Activated CD4-positive, alpha-beta T cell treated with anti-CD3 and anti-CD28 coated beads, Interleukin-2, amount 50 U/mL, for 4 hours (primary cell): ENCODE data around the gene TUBA3C.
"Not testable (repeated sequence)": the region's sequence is repeated elsewhere in the genome, so short reads cannot be mapped to it uniquely, and the experiment has no call there.

Source experiments
- DNase-seq, 2 experiments: peaks; one replicate each; pipeline ENCODE4 v3.0.0-alpha.2; 2020

Gene TUBA3C

DNA sequence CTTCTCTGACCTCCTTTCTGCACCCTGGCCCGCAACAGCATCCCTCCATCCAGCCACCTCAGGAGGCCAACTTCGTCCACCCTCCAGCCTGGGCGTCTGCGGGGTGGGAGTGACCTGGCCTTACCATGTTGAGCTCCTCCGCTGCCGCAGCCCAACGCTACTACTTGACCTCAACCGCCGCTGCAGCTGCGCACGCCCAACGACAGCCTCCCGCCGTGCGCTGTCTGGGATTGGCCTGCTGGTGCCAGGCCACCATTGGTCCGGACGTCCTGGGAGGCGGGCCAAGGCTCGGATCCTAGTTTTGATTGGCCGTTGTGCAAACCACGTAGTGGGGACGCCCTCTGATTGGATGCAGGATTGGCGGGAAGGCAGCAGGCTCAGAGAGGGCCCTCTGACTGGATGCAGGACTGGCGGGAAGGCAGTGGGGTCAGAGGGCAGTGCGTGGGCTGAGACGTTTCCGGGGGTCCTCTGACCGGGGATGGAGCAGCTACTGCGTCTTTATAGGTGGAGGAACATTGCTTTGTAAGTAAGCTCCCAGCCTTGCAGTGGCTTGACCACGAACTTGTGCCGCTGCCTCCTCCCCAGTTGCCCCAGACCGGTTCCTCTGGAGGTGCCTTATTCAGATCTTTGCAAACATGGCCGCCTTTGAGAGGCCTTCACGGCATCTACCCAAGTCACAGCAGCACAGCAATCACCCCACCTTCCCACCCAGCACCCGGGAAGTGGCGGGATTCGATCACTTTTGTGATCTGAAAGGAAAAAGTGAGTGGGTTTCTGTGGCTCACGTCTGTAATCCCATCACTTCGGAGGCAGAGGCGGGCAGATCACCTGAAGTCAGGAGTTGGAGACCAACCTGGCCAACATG is at the start of gene TUBA3C:
Gene TUBA3C (minus strand): TSS at position 204 of the 865 bp plus-strand sequence. CDS start 77 bp downstream, at position 127.
- DNase-seq = no peak

DNA sequence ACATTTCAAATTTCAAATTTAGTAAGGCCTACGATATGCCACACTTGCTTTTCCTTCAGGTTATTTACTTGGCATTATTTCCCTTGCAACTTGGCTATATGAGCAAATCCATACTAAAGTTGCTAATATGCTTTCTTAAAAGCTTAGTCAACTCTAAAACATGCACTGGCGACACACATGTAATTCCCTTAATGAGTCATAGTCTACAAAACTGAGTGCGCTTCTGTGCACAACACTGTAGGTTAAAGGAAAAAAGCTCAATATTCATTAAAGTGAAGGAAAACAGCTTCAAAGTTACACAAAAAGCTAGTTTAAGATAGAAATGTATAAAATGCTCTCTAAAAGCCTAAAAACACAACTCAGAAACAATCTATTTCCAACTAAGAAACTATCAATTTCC is 25.8 kb upstream of the TUBA3C start:
- not testable (repeated sequence) for DNase-seq

- not testable (repeated sequence) for DNase-seq
Measured at GRCh38 chr13:19192622-19193021, 11.0 kb upstream of the TUBA3C start.

DNA sequence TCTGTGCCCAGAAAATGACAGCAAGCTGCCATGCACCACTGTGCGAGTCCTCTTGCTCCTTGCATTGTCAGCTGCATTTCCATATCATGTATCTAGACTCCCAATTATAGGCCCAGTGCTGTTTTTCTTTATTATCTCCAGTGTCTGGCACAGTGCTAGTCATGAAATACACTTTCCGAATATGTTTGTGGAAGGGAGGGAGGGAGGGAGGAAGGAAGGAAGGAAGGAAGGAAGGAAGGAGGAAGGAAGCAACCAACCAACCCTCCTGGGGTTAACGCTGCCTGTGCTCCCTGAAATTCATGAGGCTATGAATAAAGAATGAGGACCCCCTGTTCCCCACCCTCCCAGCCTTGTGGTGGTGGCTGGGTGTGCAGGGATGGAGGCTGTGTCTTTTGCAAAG is 8.3 kb upstream of the TUBA3C start:
- not testable (repeated sequence) for DNase-seq

- DNase-seq = not testable (repeated sequence)
Measured at GRCh38 chr13:19189368-19189767, 7.7 kb upstream of the TUBA3C start.

DNA sequence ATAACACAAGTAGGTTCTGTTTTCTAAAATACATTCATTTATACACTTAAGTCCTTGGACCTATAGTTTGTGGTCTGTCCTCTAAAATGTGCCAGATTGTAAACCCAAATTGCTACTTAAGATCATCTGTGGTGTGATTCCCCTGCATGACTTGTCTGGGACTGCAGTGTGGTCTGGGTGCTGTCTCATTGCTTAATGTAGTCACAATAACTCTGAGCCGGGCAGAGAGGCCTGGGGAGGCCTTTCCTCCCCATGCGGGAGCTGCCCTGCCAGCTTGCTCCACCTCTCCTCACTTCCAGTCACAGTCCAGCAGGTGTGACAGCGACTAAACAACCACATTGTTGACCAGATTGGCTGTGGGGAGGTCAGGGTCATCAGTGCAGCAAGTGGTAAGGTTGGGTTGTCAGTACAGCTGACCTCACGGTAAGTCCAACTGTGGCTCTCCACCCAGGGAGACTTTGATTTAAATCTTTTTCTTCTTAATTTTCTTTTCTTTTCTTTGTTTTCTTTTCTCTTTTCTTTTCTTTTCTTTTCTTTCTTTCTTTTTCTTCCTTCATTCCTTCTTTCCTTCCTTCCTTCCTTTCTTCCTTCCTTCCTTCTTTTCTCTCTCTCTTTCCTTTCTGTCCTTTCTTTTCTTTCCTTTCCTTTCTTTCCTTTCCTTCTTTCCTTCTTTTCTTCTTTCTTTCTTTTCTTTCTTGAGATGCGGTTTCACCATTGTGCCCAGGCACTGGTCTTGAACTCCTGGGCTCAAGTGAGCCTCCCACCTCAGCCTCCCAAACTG is 4.4 kb upstream of the TUBA3C start:
- no peak for DNase-seq

DNA sequence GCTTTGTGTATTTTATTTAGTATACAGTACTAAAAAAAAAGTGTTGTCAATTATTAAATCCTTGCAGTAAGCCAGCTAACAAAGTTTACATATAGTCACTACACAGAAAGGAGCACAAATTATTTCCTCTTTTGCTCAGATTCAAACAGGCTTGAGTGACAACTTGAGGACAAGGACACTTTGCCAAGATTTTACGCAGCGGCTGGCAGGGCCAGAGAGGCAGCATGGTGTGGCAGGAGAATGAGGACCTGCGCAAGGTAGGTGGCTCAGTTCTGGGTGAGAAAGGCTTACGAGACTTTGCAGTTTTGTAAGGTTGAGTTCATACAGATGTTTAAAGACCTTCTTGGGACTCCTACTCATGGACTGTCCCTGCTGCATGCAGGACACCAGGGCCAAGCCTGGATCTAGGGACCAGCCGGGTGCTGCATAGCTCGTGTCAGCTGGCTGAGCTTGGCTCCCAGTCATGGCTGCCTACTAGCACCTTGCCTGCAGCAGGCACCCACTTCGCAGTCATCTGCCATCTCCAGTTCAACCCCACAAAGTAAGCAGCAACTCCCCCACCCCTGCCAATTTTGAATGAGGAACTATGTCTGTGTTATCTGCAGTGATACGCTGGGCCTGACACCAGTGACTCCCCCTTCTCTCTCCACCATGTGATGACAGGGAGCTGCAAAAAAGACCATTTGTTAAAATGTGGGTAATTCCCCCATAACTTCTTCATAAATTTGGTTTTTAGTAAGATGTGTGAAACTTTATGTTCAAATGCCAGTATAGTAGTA is 3.7 kb upstream of the TUBA3C start:
- DNase-seq = no peak

- no peak for DNase-seq
Measured at GRCh38 chr13:19184176-19184575, 2.6 kb upstream of the TUBA3C start.

GRCh38 chr13:19183676-19184075 is 2.1 kb upstream of the TUBA3C start:
- no peak for DNase-seq

DNA sequence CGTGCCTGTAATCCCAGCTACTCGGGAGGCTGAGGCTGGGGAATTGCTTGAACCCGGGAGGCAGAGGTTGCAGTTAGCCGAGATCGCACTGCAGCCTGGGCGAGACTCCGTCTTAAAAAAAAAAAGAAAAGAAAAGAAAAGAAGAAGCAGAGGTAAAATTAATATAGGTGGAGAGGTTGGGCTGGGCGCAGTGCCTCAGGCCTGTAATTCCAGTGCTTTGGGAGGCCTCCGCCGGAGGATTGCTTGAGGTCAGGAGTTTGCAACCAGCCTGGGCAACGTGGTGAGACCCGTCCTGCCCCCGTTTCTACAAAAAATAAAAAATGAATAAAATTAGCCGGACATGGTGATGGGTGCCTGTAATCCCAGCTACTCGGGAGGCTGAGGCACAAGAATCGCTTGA is 912 bp upstream of the TUBA3C start:
- no peak for DNase-seq

DNA sequence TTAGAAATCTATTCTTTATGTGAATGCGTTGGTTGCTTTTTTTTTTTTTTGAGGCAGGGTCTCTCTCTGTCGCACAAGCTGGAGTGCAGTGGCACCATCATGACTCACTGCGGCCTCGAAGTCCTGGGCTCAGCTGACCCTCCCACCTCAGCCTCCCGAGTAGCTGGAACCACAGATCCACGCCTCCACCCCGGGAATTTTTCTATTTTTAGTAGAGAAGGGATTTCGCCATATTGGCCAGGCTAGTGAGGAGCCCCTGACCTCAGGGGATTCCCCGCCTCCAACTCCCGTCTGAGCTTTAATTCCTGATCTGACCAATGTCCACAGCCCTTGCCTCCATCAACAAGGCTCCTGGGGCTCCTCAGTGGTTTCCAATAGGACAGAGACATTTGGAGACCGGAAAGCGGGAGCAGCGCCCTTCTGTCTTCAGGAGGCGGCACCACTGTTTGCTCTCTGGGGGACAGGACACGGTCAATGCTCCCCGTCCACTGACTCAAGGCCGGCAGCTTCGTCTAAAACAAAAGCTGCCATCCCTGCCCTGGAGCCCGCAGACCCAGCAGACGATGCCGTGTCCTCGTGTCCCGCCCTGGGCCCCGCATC is 503 bp downstream of the TUBA3C start:
- no peak for DNase-seq

GRCh38 chr13:19179916-19180315 is 1.7 kb downstream of the TUBA3C start:
- DNase-seq = no peak

- DNase-seq = no peak
Measured at GRCh38 chr13:19178901-19179593, 2.6 kb downstream of the TUBA3C start.

GRCh38 chr13:19176981-19177776 is 4.4 kb downstream of the TUBA3C start:
- DNase-seq = not testable (repeated sequence)

DNA sequence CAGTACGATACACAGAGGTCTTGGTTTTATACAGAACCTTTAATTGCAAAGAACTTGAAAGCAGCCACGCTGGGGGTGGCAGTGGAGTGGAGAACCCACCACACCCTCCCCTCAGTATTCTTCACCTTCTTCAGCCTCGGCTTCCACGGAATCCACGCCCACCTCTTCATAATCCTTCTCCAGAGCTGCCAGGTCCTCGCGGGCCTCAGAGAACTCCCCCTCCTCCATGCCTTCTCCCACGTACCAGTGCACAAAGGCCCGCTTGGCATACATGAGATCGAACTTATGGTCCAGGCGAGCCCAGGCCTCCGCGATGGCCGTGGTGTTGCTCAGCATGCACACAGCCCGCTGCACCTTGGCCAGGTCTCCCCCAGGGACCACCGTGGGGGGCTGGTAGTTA is 7.9 kb downstream of the TUBA3C start:
- no peak for DNase-seq

GRCh38 chr13:19172647-19173030 is 9.0 kb downstream of the TUBA3C start:
- no peak for DNase-seq

DNA sequence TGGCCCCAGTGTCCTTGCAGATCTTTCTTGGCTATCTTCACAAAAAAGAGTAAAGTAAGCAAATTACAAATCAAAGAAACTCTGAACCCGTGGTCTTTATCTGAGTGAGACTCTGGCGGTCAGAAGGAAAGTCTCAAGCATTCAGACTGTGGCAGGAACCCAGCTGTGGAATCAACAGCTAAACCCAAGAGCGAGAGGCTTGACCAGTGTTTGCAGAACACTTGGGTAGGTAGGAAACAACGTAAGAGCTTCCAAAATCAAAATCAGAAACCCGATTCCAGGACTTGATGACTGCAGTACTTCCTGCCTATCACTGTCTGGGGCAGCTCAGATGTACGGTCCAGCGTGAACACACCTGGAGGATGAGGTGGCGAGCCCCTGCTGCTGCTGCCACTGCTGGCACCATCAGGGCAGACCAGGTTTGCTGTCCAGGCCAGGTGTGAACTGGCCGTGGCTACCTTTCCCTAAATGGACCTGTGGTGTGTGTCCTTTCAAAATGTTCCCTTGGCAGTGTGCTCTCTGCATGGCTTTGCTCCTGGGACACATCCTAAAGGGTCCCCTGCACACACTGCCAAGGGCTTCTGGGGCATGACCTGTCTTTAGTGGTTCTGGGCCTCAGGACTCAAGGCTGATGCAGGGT is 9.5 kb downstream of the TUBA3C start:
- DNase-seq = no peak

DNA sequence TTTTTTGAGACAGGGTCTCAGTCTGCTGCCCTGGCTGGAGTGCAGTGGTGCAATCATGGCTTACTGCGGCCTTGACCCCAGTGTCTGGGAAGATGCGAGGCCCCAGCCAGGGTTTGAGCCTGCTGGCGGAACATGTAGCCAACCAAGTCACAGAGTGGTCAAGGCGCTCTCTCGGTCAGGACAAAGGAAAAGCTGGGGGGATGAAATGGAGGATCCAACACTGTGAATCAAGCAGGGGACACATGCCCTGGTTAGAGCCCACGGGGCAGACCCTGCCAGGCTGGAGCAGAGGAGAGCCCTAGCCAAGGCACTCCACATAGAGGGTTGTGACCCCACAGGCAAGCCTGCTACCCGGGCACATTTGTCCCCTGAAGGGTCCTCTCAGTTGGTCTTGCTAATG is 10.1 kb downstream of the TUBA3C start:
- DNase-seq = no peak

GRCh38 chr13:19169991-19170390 is 11.6 kb downstream of the TUBA3C start:
- no peak for DNase-seq

DNA sequence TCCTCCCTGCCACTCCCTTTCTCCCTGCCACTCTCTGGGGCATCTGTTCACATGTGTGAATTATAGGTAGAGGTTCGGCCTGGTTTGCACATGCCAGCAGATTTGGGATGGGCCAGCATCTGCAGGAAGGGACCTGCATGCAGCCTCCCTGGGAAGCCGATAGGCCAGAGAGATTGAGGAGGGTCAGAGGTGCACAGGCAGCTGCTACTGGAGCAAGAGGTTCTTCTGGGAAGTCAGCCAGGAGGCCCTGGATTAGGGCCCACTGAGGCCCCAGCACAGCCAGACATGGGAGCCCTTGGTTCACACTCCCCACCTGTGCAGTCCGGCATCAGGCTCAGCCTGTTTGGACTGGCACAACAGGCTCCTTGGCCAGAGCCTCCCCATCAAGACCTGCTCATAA is 12.1 kb downstream of the TUBA3C start:
- DNase-seq = no peak

DNA sequence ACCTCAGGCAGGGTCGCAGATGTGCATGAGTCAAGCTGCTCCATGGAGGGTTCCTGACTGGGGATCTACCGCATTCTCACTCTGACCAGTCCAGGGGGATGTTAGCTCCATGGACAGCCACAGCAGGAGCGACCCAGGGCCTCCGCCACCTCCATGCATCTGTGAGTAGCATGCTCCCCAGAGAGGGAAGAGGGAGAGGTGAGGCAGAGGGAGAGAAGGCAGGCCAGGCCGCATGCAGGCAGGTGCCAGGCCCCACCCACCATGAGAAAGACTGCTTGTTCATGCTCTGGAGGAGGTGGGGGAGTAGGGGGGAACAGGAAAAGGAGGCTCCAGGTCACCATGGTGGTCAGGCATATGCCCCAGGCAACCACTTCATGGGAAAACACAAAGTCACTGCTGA is 20.3 kb downstream of the TUBA3C start:
- DNase-seq = no peak
